ENCODE measurements around the gene KIF26B.

The KIF26B gene

DNA sequence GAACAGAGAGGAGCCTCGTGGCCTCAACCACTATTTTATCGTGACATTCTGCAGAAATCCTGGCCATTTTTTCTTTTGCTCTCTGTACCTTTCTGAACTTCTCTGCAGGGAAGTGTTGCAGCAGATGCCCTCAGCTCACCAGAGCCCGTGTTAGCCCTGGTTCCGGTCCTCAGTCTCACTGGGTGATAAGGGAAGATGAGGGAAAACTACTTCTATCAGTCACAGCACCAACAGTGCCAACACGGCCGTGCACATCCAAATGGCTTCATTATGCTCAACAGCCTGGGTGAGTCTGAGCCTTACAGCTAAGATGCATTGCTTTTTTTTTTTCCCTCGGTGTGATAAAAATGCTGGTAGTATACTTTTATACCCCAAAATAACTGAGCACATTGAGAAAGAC lies 93.0 kb downstream of the KIF26B start:
- in situ Hi-C loops (cut with MboI; ENCODE audit: low sequenced_read_pairs, unreplicated experiment), result no loop called here
- no peak for DNase-seq (ENCODE audit: low spot score)
- TF ChIP-seq, protein P1, sequence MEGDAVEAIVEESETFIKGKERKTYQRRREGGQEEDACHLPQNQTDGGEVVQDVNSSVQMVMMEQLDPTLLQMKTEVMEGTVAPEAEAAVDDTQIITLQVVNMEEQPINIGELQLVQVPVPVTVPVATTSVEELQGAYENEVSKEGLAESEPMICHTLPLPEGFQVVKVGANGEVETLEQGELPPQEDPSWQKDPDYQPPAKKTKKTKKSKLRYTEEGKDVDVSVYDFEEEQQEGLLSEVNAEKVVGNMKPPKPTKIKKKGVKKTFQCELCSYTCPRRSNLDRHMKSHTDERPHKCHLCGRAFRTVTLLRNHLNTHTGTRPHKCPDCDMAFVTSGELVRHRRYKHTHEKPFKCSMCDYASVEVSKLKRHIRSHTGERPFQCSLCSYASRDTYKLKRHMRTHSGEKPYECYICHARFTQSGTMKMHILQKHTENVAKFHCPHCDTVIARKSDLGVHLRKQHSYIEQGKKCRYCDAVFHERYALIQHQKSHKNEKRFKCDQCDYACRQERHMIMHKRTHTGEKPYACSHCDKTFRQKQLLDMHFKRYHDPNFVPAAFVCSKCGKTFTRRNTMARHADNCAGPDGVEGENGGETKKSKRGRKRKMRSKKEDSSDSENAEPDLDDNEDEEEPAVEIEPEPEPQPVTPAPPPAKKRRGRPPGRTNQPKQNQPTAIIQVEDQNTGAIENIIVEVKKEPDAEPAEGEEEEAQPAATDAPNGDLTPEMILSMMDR (IDR thresholded peaks at IDR 0.05; ENCODE audit: borderline replicate concordance, control extremely low read depth, extremely low read depth, insufficient read depth, missing control alignments), result no peak

DNA sequence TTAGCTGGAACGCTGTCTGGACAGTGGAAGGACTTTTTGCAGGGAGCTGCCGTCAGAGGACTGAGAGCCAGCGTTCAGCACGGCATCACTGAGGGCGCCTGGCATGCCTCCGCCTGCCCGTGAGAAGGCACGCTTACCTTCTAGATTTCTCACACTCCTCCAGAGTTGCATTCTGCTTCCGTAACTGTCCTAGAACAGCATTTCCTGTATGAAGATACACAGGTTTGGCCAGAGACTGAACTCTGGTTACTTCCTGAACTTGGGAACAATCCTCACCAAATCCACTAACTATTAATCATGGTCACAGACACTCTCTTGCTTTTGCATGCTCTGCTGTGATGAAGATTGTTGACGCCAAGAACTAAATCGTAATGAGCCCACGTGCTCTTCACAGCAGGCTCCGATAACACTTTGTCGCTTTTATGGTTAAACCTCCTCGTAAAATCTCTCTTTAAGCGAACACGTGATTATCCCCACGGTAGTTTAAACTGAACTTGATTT lies 93.5 kb downstream of the KIF26B start:
- DNase-seq (ENCODE audit: low spot score), result no peak
- TF ChIP-seq, protein P1 (IDR thresholded peaks at IDR 0.05; ENCODE audit: borderline replicate concordance, control extremely low read depth, extremely low read depth, insufficient read depth, missing control alignments), result no peak
- in situ Hi-C loops (cut with MboI; ENCODE audit: low sequenced_read_pairs, unreplicated experiment), result no loop called here

DNA sequence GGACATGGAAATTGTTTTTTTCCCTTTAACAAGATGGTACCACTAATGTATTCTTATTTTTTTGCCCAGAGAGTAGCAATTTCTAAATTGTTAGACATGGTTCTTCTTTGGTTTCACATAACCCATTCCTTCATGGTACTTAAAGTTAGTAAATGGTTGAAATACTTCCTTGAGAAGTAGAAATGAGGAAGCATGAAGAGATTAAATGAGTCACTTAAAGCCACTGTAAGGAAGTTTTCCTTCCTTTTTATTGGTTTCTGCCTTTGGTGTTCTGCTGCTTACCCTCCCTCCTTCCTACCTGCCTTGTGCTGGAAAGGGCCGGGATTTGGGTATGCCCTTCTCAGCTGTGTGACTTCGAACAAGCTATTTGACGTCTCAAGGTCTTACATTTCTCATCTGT lies 101.0 kb downstream of the KIF26B start:
- DNase-seq (ENCODE audit: low spot score), result no peak
- TF ChIP-seq, protein P1 (IDR thresholded peaks at IDR 0.05; ENCODE audit: borderline replicate concordance, control extremely low read depth, extremely low read depth, insufficient read depth, missing control alignments), result no peak
- in situ Hi-C loops (cut with MboI; ENCODE audit: low sequenced_read_pairs, unreplicated experiment), result no loop called here

DNA sequence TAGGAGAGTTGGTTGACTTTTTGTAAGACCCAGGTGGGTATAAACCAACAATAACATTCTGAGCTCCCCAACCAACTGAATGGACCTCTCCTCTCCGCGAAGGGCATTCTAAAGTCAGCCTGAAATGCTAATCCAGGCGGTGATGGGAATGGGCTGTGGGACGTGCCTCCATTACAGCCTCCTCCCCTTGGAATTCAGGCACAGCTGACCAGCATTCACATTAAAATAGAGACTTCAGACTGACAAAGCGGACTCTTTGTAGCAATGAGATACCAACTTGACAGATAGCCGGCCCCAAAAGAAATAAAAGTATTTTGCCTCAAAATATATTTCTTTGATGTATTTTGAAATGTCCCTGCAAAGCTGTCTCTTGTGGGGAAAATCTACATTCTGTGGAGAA lies 101.7 kb downstream of the KIF26B start:
- DNase-seq (ENCODE audit: low spot score), result no peak
- TF ChIP-seq, protein P1 (IDR thresholded peaks at IDR 0.05; ENCODE audit: borderline replicate concordance, control extremely low read depth, extremely low read depth, insufficient read depth, missing control alignments), result no peak
- in situ Hi-C loops (cut with MboI; ENCODE audit: low sequenced_read_pairs, unreplicated experiment), result no loop called here

DNA sequence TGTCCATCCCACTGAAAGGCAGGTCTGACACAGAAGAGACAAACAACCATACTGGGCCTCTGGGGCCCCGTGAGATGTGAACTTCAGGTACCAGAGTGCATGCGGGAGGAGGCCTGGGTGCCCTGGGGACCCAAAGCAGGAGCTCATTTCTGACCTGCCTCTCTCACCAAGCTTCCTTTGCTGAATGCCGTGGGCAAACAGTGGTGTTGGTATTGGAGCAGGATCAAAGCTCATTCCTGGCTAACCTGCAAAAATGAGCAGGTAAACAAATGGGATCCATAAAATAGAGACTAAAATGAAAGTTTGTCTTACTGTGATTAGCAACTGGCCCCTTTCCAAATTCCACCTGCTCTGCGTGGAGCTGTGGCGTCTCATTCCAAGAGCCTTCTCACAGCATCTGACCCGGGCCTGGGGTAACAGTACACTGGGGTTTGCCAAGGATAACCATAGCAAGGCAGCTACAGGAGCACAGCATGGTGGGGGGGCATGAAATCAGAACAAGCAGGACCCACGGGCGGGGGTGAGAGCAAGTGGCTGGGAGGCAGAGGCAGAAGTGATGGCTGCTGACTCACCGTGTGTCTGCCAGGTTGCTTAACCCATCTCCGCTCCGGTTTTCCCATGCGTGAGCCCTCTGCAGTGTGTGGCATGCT lies 103.6 kb downstream of the KIF26B start:
- DNase-seq (ENCODE audit: low spot score), result no peak
- TF ChIP-seq, protein P1 (IDR thresholded peaks at IDR 0.05; ENCODE audit: borderline replicate concordance, control extremely low read depth, extremely low read depth, insufficient read depth, missing control alignments), result no peak
- in situ Hi-C loops (cut with MboI; ENCODE audit: low sequenced_read_pairs, unreplicated experiment), result no loop called here

DNA sequence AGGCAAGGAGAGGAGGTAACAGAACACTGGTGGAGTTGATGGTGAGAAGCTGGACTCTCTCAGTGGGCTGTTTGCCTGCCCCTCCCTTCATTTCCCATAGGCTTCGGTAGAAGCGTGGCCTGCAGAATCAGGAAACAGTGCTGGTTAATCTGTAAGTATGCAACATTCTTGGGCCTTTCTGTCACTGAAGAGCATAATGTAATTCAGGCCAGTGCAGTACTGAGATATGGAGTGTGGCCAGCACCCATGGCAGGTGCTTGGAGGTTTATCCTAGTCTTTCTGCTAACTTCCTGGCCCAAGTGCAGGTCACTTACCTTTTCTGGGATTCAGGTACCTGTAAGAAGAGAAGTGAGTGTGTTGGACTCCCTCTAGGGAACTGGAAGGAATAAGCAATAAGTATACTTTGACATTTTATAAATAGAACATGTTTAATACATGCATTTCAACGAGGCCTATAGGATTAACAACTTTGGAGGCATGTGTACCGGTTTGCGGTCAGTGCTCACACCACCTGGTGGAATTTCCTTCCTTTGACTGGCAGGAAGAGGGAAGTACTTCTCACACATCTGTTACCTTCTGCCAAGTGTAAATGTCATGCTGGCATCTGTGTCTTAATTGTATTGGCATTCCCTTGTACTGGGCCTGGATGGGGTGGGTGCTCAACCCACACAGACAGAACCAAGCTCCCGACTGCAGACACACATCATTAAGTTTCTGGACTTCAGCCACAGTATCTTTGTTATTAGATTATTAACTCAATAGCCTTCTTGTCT lies 105.5 kb downstream of the KIF26B start:
- TF ChIP-seq, protein P1 (IDR thresholded peaks at IDR 0.05; ENCODE audit: borderline replicate concordance, control extremely low read depth, extremely low read depth, insufficient read depth, missing control alignments), result no peak
- in situ Hi-C loops (cut with MboI; ENCODE audit: low sequenced_read_pairs, unreplicated experiment), result no loop called here
- no peak for DNase-seq (ENCODE audit: low spot score)

All from GM13976 (cell line).